Measurements from ENCODE around the gene METTL1. TPM values are rescaled to one million over a fixed set of nuclear protein-coding genes. Genes with fewer than 3 reads are reported as not detected.

Gene METTL1
- total RNA-seq, 2 experiments from 2014 or later: 69.1 to 74.5 TPM

DNA sequence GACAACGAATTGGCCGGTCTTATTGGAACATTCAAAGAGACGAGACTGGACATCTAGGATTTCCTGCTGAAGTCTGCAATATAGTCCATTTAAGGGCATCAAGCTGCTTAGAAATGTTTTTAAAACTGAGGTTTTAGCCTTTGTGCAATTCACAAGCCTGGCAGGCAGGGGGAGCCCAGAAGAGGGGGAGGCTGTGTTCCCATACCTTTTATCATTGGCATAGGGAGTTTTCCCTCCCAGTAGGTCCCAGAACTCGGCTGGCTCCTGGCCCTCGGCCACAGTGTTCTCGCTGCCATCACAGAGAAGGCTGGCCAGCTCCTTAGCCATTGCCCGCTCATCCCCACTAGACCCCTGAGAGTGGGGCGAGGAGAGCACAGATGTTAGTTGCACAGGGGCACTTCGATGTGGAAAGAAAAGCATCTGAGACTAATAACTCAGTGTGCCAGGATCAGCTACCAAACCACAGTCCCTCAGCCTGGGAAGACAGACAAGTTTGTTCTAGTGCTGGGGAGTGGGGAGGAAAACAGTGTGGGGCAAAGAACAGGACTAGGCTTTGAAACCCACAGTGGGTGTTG is 31.5 kb upstream of the METTL1 start:
- POLR2A ChIA-PET: interaction anchor here (0.6 kb wide), 1 partner anchor 102 kb away, joined by 4 read pairs; no protein-coding TSS in a partner anchor
- CTCF ChIA-PET: interaction anchor here (0.8 to 2.1 kb wide), 5 partner anchors 17 to 111 kb away, joined by 3 to 12 read pairs (median 3); no protein-coding TSS in a partner anchor

DNA sequence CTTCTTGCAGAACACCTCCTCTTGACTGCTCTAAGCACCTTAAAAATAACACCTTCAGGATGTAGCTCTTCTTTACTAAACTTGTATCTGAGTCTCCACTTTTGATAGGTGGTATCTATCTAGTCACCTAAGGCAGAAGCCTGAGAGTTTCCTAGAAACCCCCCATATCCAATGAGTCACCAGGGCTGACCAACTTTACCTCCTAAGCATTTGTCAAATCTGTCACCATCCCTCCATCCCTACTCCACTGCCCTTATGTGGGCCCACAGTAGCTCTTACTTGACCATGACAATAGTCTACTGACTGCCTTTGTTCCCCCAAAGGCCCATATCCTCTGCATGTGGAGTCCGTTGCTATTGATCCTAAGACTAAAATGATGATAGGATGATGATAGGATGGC is 30.7 kb upstream of the METTL1 start:
- ChIA-PET CTCF (interaction anchor here (0.8 to 2.1 kb wide), 4 partner anchors 17 to 112 kb away, joined by 3 to 12 read pairs (median 3); no protein-coding TSS in a partner anchor), POLR2A (no interaction called here)

DNA sequence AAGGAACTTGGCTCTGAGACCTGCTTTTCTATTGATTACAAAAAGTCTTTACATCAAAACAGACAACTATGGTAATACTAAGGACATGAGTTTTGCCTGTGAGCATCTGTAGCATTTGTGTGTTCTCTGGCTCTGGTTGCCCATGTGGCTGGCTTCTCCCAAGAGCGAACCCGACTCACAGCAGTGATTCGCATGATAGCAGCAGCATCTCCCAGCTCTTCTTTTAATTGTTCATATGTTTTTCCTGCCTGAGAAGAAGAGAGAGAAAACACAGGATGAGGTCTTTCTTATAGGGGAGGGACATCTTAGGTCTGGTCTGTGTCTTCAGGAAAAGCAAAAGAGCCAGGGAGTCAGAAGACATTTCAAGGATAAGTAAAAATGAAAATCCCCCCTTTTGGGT is 29.1 kb upstream of the METTL1 start:
- CTCF ChIA-PET: interaction anchor here (1.2 to 1.3 kb wide), 2 partner anchors 16 to 103 kb away, joined by 3 read pairs; no protein-coding TSS in a partner anchor
- POLR2A ChIA-PET: no interaction called here

DNA sequence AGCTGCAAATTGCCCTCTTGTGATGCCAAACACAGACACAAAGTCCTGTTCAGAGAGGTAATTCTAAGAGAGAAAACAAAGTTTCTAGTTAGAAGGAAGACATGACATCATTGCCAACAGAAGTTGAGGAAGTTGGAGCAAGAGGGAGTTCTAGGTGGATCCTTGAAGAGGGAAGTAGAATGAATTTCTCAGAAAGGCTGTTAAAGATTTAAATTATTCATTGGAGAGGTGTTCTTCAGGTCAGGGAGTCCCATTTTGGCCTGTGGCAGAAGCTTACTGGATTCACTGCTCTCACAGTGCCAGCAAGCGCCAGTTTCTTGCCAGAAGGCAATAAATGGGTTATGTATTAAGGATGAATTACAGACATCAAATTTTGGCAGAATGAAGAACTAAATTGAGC is 26.0 kb upstream of the METTL1 start:
- CTCF ChIA-PET: no interaction called here

DNA sequence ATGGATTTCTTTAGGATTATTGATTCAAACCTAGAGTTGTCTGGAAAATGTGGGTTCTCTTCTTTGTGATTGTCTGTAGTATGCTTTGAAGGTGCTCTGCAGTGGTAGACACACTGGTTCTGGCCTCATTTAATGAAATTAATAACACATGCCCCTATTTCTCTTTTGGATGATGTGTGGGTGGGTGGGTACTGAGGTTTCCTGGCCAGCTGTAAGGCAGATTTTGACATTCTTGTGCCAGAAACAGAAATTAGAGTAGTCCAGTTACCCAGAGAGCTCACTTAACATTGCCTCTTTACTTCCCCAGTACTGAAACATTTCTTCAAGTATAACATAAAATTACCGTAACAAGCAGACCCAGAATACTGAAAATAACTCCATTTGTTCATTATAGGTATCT is 25.1 kb upstream of the METTL1 start:
- CTCF ChIA-PET: no interaction called here
- POLR2A ChIA-PET: no interaction called here

More for the DNA sequence above, 26.0 kb upstream of the METTL1 start:
- POLR2A ChIA-PET: no interaction called here

DNA sequence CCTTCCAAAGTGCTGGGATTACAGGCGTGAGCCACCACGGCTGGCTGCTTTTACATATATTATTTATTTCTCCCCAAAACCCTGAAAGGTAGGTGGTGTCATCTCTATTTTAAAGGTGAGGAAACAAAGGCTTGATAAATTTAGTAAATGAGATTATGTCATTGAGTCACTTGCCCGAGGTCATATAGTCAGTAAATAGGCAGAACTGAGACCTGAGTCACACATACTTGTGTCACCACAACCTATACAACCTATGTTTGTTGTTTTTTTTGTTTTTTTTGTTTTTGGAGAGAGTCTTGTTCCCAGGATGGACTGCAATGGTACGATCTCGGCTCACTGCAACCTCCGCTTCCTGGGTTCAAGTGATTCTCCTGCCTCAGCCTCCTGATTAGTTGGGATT is 23.4 kb upstream of the METTL1 start:
- POLR2A ChIA-PET: no interaction called here
- CTCF ChIA-PET: no interaction called here

DNA sequence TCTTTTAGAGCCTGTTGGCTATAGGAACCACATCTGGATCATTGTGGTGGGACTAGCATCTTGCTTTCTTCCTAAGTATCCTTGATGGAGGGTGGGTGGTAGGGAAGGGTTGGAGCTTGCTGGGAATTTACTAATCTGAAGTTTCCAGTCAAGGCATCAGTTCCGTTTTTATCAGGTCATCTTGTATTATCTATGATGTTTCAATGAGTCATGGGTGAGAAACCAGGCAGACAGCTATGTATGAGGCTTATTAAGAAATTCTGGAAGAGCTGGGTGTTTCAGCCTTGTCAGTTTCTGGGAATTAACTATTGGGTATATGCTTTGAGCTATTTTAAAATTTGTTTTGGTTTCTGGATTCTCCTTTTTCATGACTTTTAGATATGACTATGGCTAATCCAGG is 22.0 kb upstream of the METTL1 start:
- ChIA-PET CTCF (interaction anchor here (1.0 to 1.3 kb wide), 2 partner anchors 11 to 38 kb away, joined by 3 to 5 read pairs; partner anchors contain the start of gene TSFM), POLR2A (no interaction called here)

DNA sequence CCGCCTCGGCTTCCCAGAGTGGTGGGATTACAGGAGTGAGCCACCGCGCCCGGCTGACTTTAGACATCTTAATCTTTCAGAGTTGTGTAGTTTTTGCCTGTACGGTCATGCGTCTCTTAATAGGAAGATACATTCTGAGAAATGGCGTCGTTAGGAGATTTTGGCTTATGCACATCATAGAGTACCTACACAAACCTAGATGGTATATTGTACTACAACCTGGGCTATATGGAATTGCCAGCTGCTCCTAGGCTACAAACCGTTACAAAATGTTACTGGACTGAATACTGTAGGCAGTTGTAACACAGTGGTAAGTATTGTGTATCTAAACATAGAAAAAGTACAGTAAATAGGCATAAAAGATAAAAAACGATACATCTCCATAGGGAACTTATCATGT is 12.0 kb upstream of the METTL1 start:
- ChIA-PET POLR2A (interaction anchor here (0.6 kb wide), 1 partner anchor 117 kb away, joined by 6 read pairs; no protein-coding TSS in a partner anchor), CTCF (interaction anchor here (1.0 kb wide), 1 partner anchor 49 kb away, joined by 3 read pairs; no protein-coding TSS in a partner anchor)

DNA sequence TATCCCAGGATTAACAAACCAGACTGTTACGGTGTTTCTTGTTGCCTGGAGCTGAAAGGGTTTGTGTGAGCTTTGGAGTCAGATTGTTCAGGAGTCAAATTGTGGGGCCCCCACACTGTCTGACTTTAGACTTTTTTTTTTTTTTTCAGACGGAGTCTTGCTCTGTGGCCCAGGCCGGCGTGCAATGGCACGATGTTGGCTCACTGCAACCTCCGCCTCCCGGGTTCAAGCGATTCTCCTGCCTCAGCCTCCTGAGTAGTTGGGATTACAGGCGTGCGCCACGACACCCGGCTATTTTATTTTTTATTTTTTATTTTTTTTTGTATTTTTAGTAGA is 11.5 kb upstream of the METTL1 start:
- POLR2A ChIA-PET: interaction anchor here (0.6 to 0.9 kb wide), 3 partner anchors 11 to 118 kb away, joined by 3 to 6 read pairs (median 3); partner anchors contain the start of genes CTDSP2, EEF1AKMT3 and METTL1

DNA sequence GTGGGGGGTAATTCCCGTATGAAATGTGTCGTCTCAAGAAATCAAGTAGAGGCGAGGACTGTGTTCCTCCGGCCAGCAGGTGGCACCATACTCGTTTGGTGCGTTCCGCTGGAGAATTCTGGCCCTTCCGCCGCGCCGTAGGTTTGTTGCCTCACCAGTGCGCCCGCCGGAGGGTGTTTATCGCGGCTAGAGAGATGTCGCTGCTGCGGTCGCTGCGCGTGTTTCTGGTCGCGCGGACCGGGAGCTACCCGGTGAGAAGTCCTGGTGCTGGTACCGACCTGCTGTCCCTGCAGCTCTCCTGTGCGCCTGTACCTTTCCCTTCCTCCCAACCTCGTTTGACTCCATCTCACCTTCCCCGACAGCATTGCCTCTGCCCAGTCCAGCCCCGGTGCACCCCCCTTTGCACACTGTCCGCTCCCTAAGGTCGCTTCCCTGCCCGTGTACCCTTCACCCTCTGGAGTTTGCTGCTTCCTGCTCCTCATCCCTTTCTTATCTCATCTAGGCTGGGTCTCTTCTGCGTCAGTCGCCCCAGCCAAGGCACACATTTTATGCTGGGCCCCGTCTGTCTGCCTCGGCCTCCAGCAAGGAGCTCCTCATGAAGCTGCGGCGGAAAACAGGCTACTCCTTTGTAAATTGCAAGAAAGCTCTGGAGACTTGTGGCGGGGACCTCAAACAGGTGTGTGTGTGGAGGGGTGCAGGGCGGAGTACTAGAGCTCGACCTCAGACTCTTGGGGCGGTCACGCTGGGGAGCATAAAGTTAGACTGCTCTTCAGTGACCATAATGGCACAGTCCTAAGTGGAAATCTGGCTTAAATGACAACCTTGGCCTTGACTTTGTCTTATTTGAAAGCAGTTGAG is 10.9 kb upstream of the METTL1 start, which contains the start of gene TSFM:
Gene TSFM (plus strand): TSS at position 180 of the 858 bp plus-strand sequence. CDS start 15 bp downstream, at position 195.
- ChIA-PET POLR2A (interaction anchor here (0.5 to 0.9 kb wide), 4 partner anchors 11 to 118 kb away, joined by 3 to 6 read pairs (median 3); partner anchors contain the start of genes CTDSP2, EEF1AKMT3 and METTL1), CTCF (interaction anchor here (0.6 to 1.3 kb wide), 13 partner anchors 9 to 122 kb away, joined by 3 to 8 read pairs (median 3); partner anchors contain the start of genes EEF1AKMT3, METTL1 and TSPAN31)

More for the DNA sequence above, 11.5 kb upstream of the METTL1 start:
- CTCF ChIA-PET: interaction anchor here (0.7 to 1.3 kb wide), 11 partner anchors 10 to 122 kb away, joined by 3 to 8 read pairs (median 3); partner anchors contain the start of genes EEF1AKMT3 and METTL1

DNA sequence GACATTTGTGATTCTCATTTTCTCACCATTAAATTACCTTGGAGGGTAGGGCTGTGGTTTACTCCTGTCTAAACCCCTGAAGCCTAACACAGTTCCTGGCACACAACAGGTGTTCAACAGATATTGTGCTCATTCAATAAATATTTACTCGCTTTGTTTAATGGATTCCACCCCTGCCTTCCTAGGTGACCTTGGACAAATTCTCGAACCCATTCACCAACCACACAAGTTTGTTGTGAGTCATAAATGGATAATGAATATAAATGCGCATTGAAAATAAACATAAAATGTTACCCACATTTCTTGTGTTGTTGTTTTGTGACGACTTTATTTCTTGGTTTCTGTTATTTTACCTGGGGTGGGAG is 10.3 kb upstream of the METTL1 start:
- POLR2A ChIA-PET: no interaction called here
- CTCF ChIA-PET: interaction anchor here (0.8 to 1.3 kb wide), 9 partner anchors 9 to 123 kb away, joined by 3 to 8 read pairs (median 4); partner anchors contain the start of genes EEF1AKMT3 and METTL1

DNA sequence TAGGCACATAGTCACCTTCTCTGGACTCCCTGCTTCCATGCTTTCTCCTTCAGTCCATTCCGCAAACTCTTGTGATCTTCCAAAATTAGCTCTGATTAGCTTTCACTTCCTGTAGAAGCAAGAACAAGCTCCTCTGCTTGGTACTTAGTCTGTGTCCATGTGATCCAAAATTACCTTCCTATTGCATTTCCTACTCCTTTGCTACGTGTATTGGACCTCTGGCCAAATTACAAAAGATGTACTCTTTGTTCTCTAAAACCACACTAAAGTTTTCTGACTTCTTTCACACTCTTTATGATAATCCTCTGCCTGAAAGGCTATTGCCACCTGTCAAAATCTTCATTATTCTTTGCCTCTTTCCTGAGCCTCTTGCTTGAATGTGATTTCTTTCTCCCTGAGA is 9.9 kb upstream of the METTL1 start:
- ChIA-PET CTCF (interaction anchor here (0.8 to 1.1 kb wide), 2 partner anchors 37 to 123 kb away, joined by 3 to 4 read pairs; partner anchors contain the start of gene AVIL), POLR2A (interaction anchor here (0.7 to 1.5 kb wide), 2 partner anchors 10 to 1139 kb away, joined by 4 to 6 read pairs; partner anchors contain the start of genes EEF1AKMT3 and METTL1)

DNA sequence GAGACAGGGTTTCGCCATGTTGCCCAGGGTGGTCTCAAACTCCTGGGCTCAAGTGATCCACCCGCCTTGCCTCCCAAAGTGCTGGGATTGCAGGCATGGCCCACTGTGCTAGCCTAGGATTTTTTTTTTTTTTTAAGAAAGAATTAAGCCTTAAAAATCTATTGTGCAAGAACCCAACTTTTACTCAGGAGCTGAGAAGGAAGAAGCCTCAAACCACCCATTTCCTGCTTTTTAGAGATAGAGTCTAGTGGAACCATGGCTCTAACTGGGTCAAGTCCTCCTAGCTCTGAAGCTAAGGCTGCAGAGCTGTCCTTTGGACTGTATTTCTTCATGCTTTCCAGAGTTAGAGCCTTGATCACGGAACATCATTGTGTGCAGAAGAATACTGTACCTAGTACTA is 9.3 kb upstream of the METTL1 start:
- CTCF ChIA-PET: interaction anchor here (0.8 to 1.1 kb wide), 2 partner anchors 37 to 124 kb away, joined by 3 to 4 read pairs; partner anchors contain the start of gene AVIL
- POLR2A ChIA-PET: interaction anchor here (0.7 to 1.5 kb wide), 2 partner anchors 9 to 1139 kb away, joined by 4 to 6 read pairs; partner anchors contain the start of genes EEF1AKMT3 and METTL1

DNA sequence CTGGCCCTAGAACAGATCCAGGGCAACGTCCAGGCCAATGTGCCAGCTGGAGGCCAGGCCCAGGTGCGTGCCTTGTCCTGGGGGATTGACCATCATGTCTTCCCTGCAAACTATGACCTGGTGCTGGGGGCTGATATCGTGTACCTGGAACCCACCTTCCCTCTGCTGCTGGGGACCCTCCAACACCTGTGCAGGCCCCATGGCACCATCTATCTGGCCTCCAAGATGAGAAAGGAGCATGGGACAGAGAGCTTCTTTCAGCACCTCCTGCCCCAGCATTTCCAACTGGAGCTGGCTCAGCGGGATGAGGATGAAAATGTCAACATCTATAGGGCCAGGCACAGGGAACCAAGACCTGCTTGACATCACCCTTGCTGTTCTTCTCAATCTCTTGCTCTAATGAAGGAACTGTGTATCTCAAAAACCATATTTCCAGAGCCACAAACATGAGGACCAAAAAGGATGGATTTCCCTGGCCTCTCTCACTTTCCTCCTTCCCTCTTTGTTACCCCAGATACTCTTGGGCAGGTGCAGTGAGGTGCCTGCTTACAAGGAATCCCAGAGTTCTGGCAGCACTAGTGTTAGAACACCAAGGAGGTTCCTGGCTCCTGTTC is 8.5 kb upstream of the METTL1 start:
- CTCF ChIA-PET: interaction anchor here (1.3 kb wide), 1 partner anchor 21 kb away, joined by 3 read pairs; no protein-coding TSS in a partner anchor
- POLR2A ChIA-PET: interaction anchor here (1.5 kb wide), 1 partner anchor 8 kb away, joined by 6 read pairs; the partner anchor contains the start of genes EEF1AKMT3 and METTL1

DNA sequence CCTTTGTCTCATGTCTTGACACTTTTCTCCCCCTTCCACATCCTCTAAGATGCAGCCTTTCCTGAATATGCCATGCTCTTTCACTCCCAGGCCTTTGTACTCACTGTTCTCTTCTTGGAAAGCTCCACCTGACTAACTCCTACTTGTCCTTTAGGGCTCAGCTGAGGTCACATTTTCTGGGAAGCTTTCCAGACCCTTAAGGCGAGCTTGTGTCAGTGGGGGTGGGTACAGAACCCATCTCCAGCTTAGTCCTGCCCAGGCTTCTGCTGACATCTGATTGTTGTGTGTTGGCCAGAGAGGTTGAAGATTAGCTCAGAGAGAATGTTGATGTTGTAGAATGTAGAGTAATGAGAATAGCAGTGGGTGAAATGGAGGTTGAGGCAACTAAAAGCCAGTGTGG is 7.8 kb upstream of the METTL1 start:
- POLR2A ChIA-PET: no interaction called here
- CTCF ChIA-PET: interaction anchor here (1.0 to 1.3 kb wide), 2 partner anchors 20 to 23 kb away, joined by 3 to 4 read pairs; no protein-coding TSS in a partner anchor

DNA sequence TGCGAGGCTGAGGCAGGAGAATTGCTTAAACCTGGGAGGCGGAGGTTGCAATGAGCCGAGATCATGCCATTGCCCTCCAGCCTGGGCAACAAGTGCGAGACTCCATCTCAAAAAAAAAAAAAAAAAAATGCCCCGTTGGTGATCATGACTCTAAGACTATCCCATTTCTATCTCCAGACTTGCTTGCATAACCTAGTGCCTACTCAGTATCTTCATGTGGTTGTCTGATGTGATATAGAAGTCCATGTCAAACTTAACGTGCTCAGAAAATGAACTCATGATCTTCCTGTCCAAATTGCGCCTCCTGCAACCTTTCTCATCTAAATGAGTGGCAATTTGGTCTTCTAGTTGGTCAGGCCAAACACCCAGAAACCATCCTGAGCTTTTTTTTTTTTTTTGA is 6.0 kb upstream of the METTL1 start:
- POLR2A ChIA-PET: no interaction called here
- CTCF ChIA-PET: interaction anchor here (0.7 to 2.1 kb wide), 4 partner anchors 13 to 1877 kb away, joined by 3 to 11 read pairs (median 3); no protein-coding TSS in a partner anchor

DNA sequence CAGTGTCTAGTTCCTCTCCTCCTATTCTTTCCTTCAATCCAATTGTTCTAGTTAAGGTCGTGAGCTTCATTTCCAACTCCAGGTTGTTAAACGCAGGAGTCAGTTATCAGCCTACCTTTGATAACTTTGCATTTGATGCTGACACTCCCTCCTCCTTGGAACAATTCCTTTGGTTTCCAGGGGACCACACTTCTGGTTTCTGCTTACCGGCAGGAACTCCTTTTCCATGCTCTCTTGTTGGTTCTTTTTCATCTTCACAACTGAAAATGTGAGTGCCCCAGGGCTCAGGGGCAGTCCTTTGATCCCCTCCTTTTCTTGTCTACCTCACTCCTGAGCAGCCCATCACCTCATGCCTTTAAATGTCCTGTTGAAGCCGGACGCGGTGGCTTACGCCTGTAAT is 5.5 kb upstream of the METTL1 start:
- ChIA-PET POLR2A (no interaction called here), CTCF (interaction anchor here (0.7 to 2.1 kb wide), 2 partner anchors 12 to 156 kb away, joined by 3 to 11 read pairs; no protein-coding TSS in a partner anchor)

DNA sequence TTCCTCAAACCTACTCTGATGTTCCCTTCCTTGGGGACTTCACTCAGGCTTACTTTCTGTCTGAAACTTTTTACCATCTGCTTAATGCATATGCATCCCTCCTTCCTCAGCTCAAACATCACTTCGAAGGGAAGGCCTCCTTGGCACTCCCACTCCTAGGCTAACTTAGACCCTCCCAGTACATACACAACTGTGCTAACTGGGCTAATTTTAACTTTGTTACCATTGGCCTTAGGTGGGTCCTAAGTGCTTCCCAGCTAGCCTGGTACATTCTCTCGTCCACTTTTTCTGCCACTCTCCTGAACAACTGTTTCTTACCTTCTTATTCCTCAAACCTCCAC is 4.3 kb upstream of the METTL1 start:
- POLR2A ChIA-PET: no interaction called here
- CTCF ChIA-PET: interaction anchor here (1.3 to 2.1 kb wide), 2 partner anchors 11 to 20 kb away, joined by 6 to 11 read pairs; no protein-coding TSS in a partner anchor
